GM10847 (cell line): ENCODE measurements around the gene COX5B.

Experiments
- POLR2A ChIP-seq: IDR thresholded peaks from 2 replicates; pipeline ENCODE4 v1.6.1; 2011; ENCODE audit not compliant: insufficient read length; ENCODE audit errors: extremely low read depth

The COX5B gene

DNA sequence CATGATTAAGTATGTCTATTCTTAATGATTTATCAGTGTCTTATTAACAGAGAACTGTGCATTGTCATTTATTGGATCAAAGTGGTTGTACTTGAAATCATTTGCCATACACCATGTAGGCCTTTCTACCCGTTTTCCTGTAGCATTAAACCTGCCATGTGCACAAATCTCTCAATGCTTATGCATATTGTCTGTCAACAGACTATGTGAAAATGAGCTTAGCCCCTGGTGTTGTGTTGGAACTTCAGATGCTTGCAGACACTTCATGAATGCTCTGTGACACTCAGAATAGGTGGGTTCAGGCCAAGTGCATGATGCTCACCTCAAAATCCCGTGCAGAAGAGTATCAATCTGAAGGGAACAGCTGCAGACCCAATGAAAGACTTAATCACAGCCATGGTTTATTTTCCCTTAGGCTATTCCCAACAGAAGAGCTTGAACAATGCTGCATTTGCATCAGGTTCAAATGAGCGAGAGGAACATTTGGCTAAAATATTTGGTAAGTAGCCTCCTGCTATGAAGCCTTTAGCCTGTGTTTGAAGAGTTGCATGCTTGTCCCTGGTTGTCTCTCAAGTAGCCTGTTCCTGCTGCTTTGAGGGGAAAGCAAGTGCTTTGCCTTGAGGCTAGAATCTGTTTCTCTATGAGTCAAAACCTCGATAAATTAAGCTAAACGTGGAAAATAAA lies 29.7 kb downstream of the COX5B start:
- TF ChIP-seq POLR2A = no peak

DNA sequence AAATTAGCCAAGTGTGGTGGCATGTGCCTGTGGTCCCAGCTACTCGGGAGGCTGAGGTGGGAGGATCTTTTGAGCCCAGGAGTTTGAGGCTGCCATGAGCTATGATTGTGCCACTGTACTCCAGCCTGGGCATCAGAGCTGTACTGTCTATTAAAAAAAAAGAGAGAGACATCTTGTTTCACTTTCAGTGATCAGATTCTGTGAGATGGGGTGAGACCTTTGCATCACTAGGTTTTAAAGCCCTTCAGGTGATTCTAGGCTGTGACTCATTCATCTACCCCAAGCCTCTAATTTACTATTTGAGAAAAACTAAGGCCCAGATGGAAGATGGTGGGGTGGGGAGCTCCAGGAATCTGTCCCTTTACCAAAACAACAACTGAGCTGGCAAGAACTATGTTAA lies 30.8 kb downstream of the COX5B start:
- TF ChIP-seq POLR2A = no peak

DNA sequence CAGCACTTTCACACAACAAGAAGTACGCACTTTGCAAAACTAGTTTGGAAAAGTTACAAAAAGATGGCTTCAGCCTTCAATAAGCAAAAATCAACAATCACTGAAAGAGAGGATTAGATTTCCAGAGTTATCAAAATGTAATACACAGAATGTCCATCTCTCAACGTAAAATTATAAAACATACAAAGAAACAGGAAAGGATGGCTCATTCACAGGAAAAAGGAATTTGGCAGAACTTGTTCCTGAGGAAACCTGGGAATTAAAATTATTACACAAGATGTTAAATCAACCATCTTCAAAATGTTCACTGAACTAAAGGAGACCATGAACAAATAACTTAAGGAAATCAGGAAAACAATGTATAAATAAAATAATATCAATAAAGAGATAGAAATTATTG lies 31.6 kb downstream of the COX5B start:
- TF ChIP-seq POLR2A = no peak

DNA sequence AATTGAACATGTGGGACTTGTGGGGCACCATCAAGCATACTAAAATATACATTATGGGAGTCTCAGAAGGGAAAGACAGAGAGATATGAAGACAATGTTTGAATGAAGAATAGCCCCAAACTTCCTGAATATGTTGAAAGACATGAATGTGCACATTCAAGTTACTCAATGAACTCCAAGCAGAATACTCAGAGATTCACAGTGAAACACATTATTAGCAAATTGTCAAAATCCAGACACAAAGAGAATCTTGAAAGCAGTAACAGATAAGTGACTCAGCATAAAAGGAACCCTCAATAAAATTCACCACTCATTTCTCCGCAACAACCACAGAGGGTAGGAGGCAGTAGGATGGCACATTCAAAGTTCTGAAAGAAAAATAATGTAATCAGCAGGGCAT lies 32.4 kb downstream of the COX5B start:
- TF ChIP-seq POLR2A = no peak

DNA sequence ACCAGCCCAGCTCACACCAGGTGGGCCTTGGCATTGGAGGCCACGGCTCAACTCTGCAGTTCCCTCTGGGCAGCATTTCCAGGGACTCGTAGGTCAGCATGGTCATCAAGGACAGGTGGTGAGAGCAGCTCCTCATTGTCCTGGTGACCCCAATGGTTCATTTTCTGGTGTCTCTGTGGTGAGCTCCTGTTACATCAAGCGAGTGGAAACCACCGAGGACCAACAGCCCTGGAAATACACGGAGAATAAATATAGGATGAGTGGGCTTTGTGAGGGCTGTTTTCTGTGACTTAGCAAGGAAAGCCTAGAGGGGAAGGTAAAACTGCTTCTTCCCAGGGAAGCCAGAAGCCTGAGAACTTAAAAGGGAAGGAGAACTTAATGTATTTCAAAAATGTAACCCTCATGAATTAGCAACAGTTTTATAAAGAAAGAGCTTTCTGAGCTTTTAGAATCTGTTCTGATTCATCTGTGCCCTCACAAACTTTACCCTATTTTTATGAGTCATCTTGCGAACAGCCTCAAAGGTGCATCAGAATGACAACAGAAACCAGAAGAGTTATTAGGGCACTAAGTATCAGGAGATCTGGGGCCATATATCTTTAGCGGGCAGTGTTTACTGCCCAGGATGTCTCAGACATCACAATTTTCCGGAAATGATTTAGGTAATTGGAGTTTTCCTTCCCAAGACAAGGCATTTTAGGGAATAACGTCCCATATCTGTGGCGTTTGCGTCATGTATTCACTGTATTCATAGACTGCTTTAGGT lies 42.4 kb downstream of the COX5B start:
- TF ChIP-seq POLR2A = no peak

DNA sequence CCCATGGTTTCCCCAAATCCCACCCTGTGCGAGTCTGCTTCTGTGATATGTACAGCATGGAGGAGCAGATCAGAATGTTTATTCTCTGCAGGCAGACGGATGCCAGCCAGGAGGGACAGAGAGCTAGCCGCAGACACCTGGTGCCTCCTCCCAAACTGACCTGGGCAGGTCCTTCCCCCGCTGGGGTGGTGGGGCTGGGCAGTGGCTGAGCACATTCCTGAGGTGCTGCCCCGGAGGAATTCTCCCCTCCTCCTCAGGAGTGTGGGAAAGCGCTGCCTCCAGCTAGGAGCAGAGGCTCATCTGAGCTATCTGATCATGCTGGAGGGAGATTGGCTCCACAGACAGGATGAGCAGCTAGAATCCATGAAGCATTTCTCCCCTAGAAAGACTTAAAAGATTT lies 45.3 kb downstream of the COX5B start:
- no peak for TF ChIP-seq POLR2A

DNA sequence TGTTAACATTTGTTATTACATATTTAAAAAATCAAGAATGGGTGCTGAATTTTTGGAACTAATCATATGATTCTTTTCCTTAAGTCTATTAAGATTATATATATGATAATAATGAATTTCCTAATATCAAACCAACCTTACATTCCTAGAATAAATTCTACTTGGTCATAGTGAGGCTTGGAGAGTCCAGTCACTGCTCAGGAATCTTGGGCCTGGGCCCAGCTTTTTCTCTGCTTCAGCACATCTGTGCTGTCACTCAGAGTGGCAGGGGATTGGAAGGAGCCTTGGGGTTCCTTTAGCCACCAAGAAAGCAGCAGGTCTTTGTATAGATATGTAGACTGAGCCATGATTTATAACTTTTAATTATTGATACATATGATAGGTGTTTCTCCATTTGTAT lies 47.6 kb downstream of the COX5B start:
- TF ChIP-seq POLR2A = no peak

DNA sequence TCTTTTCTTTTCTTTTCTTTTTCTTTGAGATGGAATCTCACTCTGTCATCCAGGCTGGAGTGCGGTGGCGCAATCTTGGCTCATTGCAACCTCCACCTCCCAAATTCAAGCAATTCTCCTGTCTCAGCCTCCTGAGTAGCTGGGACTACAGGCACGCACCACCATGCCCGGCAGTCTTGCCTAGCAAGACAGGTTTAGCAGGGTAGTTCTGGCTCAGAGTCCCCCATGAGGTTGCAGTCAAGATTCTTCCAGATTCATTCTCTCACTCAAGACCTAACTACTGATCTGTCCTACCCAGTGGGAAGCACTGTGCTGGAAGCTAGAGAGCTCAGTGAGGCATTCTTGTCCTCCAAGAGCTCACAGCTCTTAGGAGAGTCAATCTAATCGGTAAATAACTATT lies 49.9 kb downstream of the COX5B start:
- TF ChIP-seq POLR2A = no peak

DNA sequence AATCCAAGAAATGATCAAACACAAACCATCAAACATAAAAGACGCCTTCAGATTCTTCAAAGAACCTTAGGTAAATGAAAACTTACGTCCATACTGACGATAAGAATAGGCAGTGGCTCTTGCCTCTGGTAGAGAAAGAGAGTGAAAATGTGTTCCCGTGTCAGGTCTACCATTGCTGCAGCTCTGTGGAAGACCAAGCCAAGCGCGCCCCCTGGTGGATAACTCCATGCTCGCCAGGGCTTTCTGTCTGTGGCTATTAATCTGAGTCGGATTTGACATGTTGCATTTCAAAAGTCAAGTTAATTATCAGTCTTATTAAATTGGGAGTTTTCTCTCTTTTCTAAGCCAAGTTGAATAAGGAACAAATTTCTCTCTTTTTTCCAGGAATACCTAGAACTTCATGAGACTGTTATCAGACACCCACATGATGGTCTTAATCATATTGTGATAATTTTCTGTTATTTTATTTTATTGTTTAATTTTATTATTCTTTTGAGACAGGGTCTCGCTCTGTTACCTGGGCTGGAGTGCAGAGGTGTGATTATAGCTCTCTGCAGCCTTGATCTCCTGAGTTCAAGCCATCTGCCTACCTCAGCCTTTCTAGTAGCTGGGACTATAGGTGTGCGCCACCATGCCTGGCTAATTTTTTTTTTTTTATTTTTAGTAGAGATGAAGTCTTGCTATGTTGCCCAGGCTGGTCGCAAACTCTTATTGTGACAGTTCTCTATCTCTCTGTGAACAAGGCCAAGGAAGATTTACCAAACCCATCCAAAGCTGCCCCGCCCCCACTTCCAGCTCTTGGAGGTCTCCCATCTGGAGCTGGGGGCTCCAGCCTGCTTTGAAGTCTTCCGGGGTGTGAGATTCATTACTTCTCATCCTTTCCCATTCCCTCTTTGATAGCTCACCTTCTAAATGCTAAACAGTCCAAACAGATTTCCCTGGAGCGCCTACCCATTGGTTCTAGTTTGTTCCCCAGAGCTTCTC lies 51.7 kb downstream of the COX5B start:
- TF ChIP-seq POLR2A = no peak
